ENCODE measurements around the gene FXYD3. TPM values are rescaled to one million over a fixed set of nuclear protein-coding genes. Genes with fewer than 3 reads are reported as not detected.

The FXYD3 gene
- total RNA-seq, 1 donor from 2014 or later = not detected

- H3K27me3 Mint-ChIP-seq (ENCODE audit: insufficient read depth, low read depth) = peaks cover 5% of the 10 kb centered on the region
- no peaks in the 10 kb centered on the region for H3K36me3 ChIP-seq
Measured at GRCh38 chr19:35108730-35109129, 6.9 kb upstream of the FXYD3 start.

GRCh38 chr19:35109395-35110112, 6.1 kb upstream of the FXYD3 start:
- Histone ChIP-seq H4K20me1 (ENCODE audit: low read depth) (no peaks in the 10 kb centered on the region), H3K9ac (no peak overlapping the region), H3K27me3 (no peaks in the 10 kb centered on the region), H3F3A (ENCODE audit: low read depth) (peaks cover 7% of the 10 kb centered on the region), H3K27ac (no peak overlapping the region), H3K79me2 (ENCODE audit: low read depth) (no peaks in the 10 kb centered on the region), H3K4me3 (no peak overlapping the region), H3K4me1 (peaks cover 4% of the 10 kb centered on the region), H3K9me3 (ENCODE audit: low read depth) (no peaks in the 10 kb centered on the region), H2AFZ (replicated peaks) (no peak overlapping the region), H3K4me2 (no peak overlapping the region), H3K36me3 (no peaks in the 10 kb centered on the region)
- no peaks in the 10 kb centered on the region for H3K36me3 Mint-ChIP-seq
- peak; percentile 23 for DNase-seq (ENCODE audit: low spot score)
- TF ChIP-seq EZH2phosphoT487 (IDR thresholded peaks at IDR 0.05) = no peak
- TF ChIP-seq EZH2 (IDR thresholded peaks at IDR 0.05) = no peak
- TF ChIP-seq CTCF (IDR thresholded peaks at IDR 0.05) = no peak
- H3K27me3 Mint-ChIP-seq (ENCODE audit: insufficient read depth, low read depth) = peaks cover 2% of the 10 kb centered on the region
- no peak overlapping the region for H3K27ac Mint-ChIP-seq
- H3K4me3 Mint-ChIP-seq = no peak overlapping the region
- peaks cover 3% of the 10 kb centered on the region for H3K9me3 Mint-ChIP-seq
- peaks cover 11% of the 10 kb centered on the region for H3K4me1 Mint-ChIP-seq

More at GRCh38 chr19:35108730-35109129, 6.9 kb upstream of the FXYD3 start:
- H3K9ac ChIP-seq = no peak overlapping the region
- Mint-ChIP-seq H3K4me3 (peak overlapping the region; percentile 16), H3K9me3 (peaks cover 3% of the 10 kb centered on the region), H3K27ac (no peak overlapping the region), H3K4me1 (peaks cover 8% of the 10 kb centered on the region), H3K36me3 (no peaks in the 10 kb centered on the region)
- H3K9me3 ChIP-seq (ENCODE audit: low read depth) = no peaks in the 10 kb centered on the region
- no peaks in the 10 kb centered on the region for H4K20me1 ChIP-seq (ENCODE audit: low read depth)
- no peak overlapping the region for H3K27ac ChIP-seq
- no peak overlapping the region for H3K4me2 ChIP-seq
- no peak for TF ChIP-seq EZH2phosphoT487 (IDR thresholded peaks at IDR 0.05)
- no peak for TF ChIP-seq CTCF (IDR thresholded peaks at IDR 0.05)
- no peak for TF ChIP-seq EZH2 (IDR thresholded peaks at IDR 0.05)
- DNase-seq (ENCODE audit: low spot score) = no peak
- H2AFZ ChIP-seq (replicated peaks) = no peak overlapping the region
- no peak overlapping the region for H3K4me3 ChIP-seq
- H3K79me2 ChIP-seq (ENCODE audit: low read depth) = no peaks in the 10 kb centered on the region
- no peaks in the 10 kb centered on the region for H3K27me3 ChIP-seq
- H3K4me1 ChIP-seq = peaks cover 4% of the 10 kb centered on the region
- H3F3A ChIP-seq (ENCODE audit: low read depth) = peaks cover 7% of the 10 kb centered on the region

- Histone ChIP-seq H3K4me3 (no peak overlapping the region), H3K36me3 (no peaks in the 10 kb centered on the region), H3K9ac (no peak overlapping the region), H2AFZ (replicated peaks) (no peak overlapping the region), H3K9me3 (ENCODE audit: low read depth) (no peaks in the 10 kb centered on the region), H3K4me1 (peaks cover 15% of the 10 kb centered on the region), H4K20me1 (ENCODE audit: low read depth) (no peaks in the 10 kb centered on the region), H3K27me3 (no peaks in the 10 kb centered on the region), H3K79me2 (ENCODE audit: low read depth) (no peaks in the 10 kb centered on the region), H3K4me2 (no peak overlapping the region), H3K27ac (no peak overlapping the region), H3F3A (ENCODE audit: low read depth) (peaks cover 6% of the 10 kb centered on the region)
- peaks cover 4% of the 10 kb centered on the region for H3K27me3 Mint-ChIP-seq (ENCODE audit: insufficient read depth, low read depth)
- no peak overlapping the region for H3K27ac Mint-ChIP-seq
- H3K9me3 Mint-ChIP-seq = peaks cover 2% of the 10 kb centered on the region
- TF ChIP-seq EZH2 (IDR thresholded peaks at IDR 0.05) = no peak
- TF ChIP-seq EZH2phosphoT487 (IDR thresholded peaks at IDR 0.05) = no peak
- no peak for TF ChIP-seq CTCF (IDR thresholded peaks at IDR 0.05)
- H3K4me3 Mint-ChIP-seq = no peak overlapping the region
- no peaks in the 10 kb centered on the region for H3K36me3 Mint-ChIP-seq
- no peak for DNase-seq (ENCODE audit: low spot score)
- peaks cover 21% of the 10 kb centered on the region for H3K4me1 Mint-ChIP-seq
Measured at GRCh38 chr19:35110974-35111373, 4.6 kb upstream of the FXYD3 start.
